Measurements from ENCODE around the gene TEX2. TPM values are rescaled to one million over a fixed set of nuclear protein-coding genes. Genes with fewer than 3 reads are reported as not detected.

The TEX2 gene
- total and polyA plus RNA-seq, 2 experiments from 2014 or later = 18.7 to 23.5 TPM

GRCh38 chr17:64148017-64148631 is 114.9 kb downstream of the TEX2 start:
- no peak for TF ChIP-seq CTCF (IDR thresholded peaks at IDR 0.05; ENCODE audit: low read depth, low read length)
- DNase-seq (ENCODE audit: low read depth in 1 of 2, low spot score in 1 of 2) = peak in 1 of 2 donors; percentile 52
- peaks cover 12% of the 10 kb centered on the region for H3K36me3 ChIP-seq
- H3K4me1 ChIP-seq (ENCODE audit: low read depth) = peaks cover 22% of the 10 kb centered on the region
- no peak overlapping the region for H3K27ac ChIP-seq
- no peaks in the 10 kb centered on the region for H3K9me3 ChIP-seq (ENCODE audit: low read depth)
- H3K27me3 ChIP-seq = no peaks in the 10 kb centered on the region
- no peak overlapping the region for H3K4me3 ChIP-seq

GRCh38 chr17:64147110-64148016 is 115.7 kb downstream of the TEX2 start:
- Histone ChIP-seq H3K27me3 (no peaks in the 10 kb centered on the region), H3K27ac (peak overlapping the region; percentile 96), H3K4me1 (ENCODE audit: low read depth) (peaks cover 15% of the 10 kb centered on the region), H3K9me3 (ENCODE audit: low read depth) (no peaks in the 10 kb centered on the region), H3K36me3 (peaks cover 12% of the 10 kb centered on the region), H3K4me3 (peak overlapping the region; percentile 45)
- peak in 1 of 2 donors; percentile 51 for DNase-seq (ENCODE audit: low read depth in 1 of 2, low spot score in 1 of 2)
- no peak for TF ChIP-seq CTCF (IDR thresholded peaks at IDR 0.05; ENCODE audit: low read depth, low read length)

DNA sequence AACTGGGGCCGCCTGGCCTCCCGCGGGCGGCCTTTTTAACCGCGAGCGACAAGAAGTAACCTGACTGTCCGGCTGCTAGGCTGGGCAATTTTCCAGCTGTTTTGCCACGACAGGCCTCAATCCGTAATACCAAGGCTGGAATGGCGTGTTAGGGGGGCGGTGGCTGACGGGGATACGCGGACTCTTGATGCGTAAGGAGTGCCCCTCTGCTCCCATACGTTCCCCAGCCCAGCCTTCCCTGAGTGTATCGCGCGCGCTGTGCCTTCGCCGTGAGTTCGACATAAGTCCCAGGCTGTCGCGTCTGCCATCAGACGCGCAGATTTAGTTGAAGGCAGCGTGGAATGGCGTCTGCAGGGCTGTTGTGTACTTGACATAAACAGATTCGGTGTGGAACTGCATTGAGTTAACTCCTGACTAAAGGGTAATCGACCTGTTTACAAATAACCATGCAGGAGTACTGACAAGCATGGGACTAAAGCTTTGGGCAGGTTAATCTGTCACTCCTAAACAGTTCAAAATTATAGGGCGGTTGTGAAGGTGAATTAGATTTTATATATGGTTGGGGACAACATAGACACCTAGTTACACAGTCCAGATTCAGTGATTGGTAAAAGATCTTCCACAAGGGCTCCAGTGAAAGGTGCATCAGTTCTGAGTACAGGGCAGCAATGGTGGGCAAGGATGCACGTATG is 116.5 kb downstream of the TEX2 start:
- H3K27ac ChIP-seq = peak overlapping the region; percentile 96
- H3K4me1 ChIP-seq (ENCODE audit: low read depth) = peaks cover 9% of the 10 kb centered on the region
- no peaks in the 10 kb centered on the region for H3K9me3 ChIP-seq (ENCODE audit: low read depth)
- peak overlapping the region; percentile 45 for H3K4me3 ChIP-seq
- DNase-seq (ENCODE audit: low read depth in 1 of 2, low spot score in 1 of 2) = peak; percentile 77 to 79
- H3K27me3 ChIP-seq = no peaks in the 10 kb centered on the region
- TF ChIP-seq CTCF (IDR thresholded peaks at IDR 0.05; ENCODE audit: low read depth, low read length) = no peak
- peaks cover 12% of the 10 kb centered on the region for H3K36me3 ChIP-seq

DNA sequence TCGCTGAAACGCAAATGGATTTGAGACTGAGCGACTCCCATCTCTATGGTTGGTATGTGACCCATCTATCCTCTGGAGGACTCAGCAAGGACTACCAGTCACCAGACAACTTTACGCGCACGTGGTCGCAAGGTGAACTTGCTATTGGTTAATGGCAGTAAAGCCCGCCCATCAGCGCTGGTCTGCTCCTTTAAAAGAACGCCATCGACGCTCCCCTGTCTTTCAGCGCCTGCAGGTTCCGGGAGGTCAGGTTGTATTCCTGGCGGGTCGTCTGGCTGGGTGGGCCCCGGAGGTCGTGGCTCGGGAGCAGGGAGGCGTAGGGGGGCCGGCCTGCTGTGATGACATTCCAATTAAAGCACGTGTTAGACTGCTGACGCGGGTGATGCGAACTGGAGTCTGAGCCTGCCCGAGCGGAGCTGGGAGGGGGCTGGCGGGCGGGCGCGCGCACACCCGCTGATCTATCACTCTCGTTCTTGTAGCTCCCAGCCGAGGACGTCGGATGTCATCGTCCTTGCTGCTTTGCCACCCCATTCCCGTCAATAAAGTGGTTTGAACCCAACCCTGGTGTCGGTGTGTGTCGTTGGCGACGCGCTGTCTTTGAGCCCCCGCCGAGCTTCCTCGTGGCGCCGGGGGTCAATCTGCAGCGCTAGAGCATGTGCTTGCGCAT is 117.2 kb downstream of the TEX2 start:
- peak overlapping the region; percentile 96 for H3K27ac ChIP-seq
- no peak for TF ChIP-seq CTCF (IDR thresholded peaks at IDR 0.05; ENCODE audit: low read depth, low read length)
- peaks cover 12% of the 10 kb centered on the region for H3K36me3 ChIP-seq
- peaks cover 9% of the 10 kb centered on the region for H3K4me1 ChIP-seq (ENCODE audit: low read depth)
- H3K4me3 ChIP-seq = peak overlapping the region; percentile 45
- H3K9me3 ChIP-seq (ENCODE audit: low read depth) = no peaks in the 10 kb centered on the region
- DNase-seq (ENCODE audit: low read depth in 1 of 2, low spot score in 1 of 2) = peak; percentile 99 to 100
- H3K27me3 ChIP-seq = no peaks in the 10 kb centered on the region

DNA sequence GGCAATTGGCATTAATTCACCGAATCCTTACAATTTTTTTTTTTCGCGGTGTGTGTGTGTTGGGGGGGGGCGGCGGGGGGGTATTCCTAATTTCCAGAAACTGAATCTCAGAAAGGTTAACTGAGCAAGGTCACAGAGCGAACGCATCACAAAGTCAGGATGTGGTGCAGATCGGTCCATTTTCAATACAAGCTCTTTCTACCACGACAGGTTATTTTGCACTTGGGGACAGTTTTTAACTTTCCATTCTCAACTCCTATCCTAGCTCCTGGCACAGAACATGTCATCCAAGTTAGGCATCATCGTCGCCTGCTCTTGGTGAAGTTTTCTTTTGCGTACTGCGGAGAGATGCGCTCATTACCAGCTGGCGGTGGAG is 117.7 kb downstream of the TEX2 start:
- TF ChIP-seq CTCF (IDR thresholded peaks at IDR 0.05; ENCODE audit: low read depth, low read length) = peak; percentile 2
- H3K4me1 ChIP-seq (ENCODE audit: low read depth) = peaks cover 9% of the 10 kb centered on the region
- peak overlapping the region; percentile 96 for H3K27ac ChIP-seq

More for the DNA sequence above, 117.7 kb downstream of the TEX2 start:
- Histone ChIP-seq H3K27me3 (no peaks in the 10 kb centered on the region), H3K9me3 (ENCODE audit: low read depth) (no peaks in the 10 kb centered on the region), H3K36me3 (peaks cover 8% of the 10 kb centered on the region), H3K4me3 (peak overlapping the region; percentile 45)
- DNase-seq (ENCODE audit: low read depth in 1 of 2, low spot score in 1 of 2) = no peak

Measured in cardiac muscle cell (in vitro differentiated cells and primary cell).